CD4-positive, alpha-beta T cell (primary cell): ENCODE results near the gene ATRX. TPM values are rescaled to one million over a fixed set of nuclear protein-coding genes. Genes with fewer than 3 reads are reported as not detected.

ENCODE experiments used
- ATAC-seq: fragments of 200-7000 bp; cut with Tn5 transposase; one replicate; pipeline ENCODE4 v1.10.0; 2022; ENCODE audit warnings: mild to moderate bottlenecking; ENCODE audit not compliant: poor library complexity
- CTCF ChIA-PET: fragments of 350-600 bp; sonication (Branson Sonifier 250); formaldehyde crosslinking; loops from one replicate; lab custom pipeline; 2021; ENCODE audit warnings: antibody characterized with exemption, inconsistent platforms; lab: Charles Lee
- POLR2A ChIA-PET: fragments of 350-600 bp; sonication (Branson Sonifier 250); formaldehyde crosslinking; loops from one replicate; lab custom pipeline; 2021; ENCODE audit warnings: antibody characterized with exemption, inconsistent platforms; lab: Charles Lee
- DNase-seq, 14 experiments: peaks; one replicate each; pipeline ENCODE4 v3.0.0-alpha.2; 2013 to 2020; ENCODE audit warnings: mixed read lengths in 2 of 14
- H3K27ac ChIP-seq, 2 donors: one replicate each; pipeline versions ENCODE4 v1.5.1 to v1.7.0; 2013; ENCODE audit warnings: low read length in 2 of 2, low read depth in 1 of 2, mild to moderate bottlenecking in 1 of 2
- H3K27me3 ChIP-seq, 2 experiments: 1 replicate in 1 of 2; 2 replicates in 1 of 2; pipeline versions ENCODE4 v1.6.1 to v1.7.0; 2013; ENCODE audit warnings: low read length in 2 of 2, control low read depth in 1 of 2, mild to moderate bottlenecking in 1 of 2, moderate library complexity in 1 of 2; ENCODE audit not compliant: insufficient read depth in 2 of 2, control insufficient read depth in 1 of 2
- H3K36me3 ChIP-seq: one replicate; pipeline ENCODE4 v1.6.1; 2013; ENCODE audit warnings: low read length, control low read depth; ENCODE audit not compliant: insufficient read depth
- H3K4me1 ChIP-seq: one replicate; pipeline ENCODE4 v1.6.1; 2013; ENCODE audit warnings: low read length, control low read depth; ENCODE audit not compliant: insufficient read depth
- H3K4me3 ChIP-seq: one replicate; pipeline ENCODE4 v1.5.1; 2013; ENCODE audit warnings: mild to moderate bottlenecking, low read length, moderate library complexity
- H3K9me3 ChIP-seq, 2 experiments: 1 replicate in 1 of 2; 2 replicates in 1 of 2; pipeline versions ENCODE4 v1.6.1 to v1.7.0; 2013; ENCODE audit warnings: low read length in 2 of 2, mild to moderate bottlenecking in 2 of 2, control low read depth in 1 of 2, moderate library complexity in 1 of 2; ENCODE audit not compliant: control insufficient read depth in 1 of 2, insufficient read depth in 1 of 2
- H3K27ac Mint-ChIP-seq: one replicate; pipeline ENCODE4 v1.8.0; 2020; ENCODE audit warnings: mixed read lengths
- H3K27me3 Mint-ChIP-seq: one replicate; pipeline ENCODE4 v1.8.0; 2021; ENCODE audit warnings: mixed read lengths
- H3K36me3 Mint-ChIP-seq: one replicate; pipeline ENCODE4 v1.8.0; 2021; ENCODE audit warnings: low read depth, mixed read lengths
- H3K4me1 Mint-ChIP-seq: one replicate; pipeline ENCODE4 v1.8.0; 2021; ENCODE audit warnings: low read depth, mixed read lengths
- H3K4me3 Mint-ChIP-seq: one replicate; pipeline ENCODE4 v1.8.0; 2020; ENCODE audit warnings: mild to moderate bottlenecking, mixed read lengths
- H3K9me3 Mint-ChIP-seq: one replicate; pipeline ENCODE4 v1.8.0; 2020; ENCODE audit warnings: mixed read lengths
- CTCF ChIP-seq: fragments of 200-600 bp; IDR thresholded peaks from one replicate; pipeline ENCODE4 v1.8.0; 2022; ENCODE audit warnings: antibody characterized with exemption, mild to moderate bottlenecking
- intact Hi-C, 2 experiments: fragments of 100-400 bp; cut with DNase I in 1 of 2; cut with micrococcal nuclease in 1 of 2; formaldehyde crosslinking; loops; one replicate each; pipeline versions ENCODE4 v1.15.1 to v1.9.0; 2023 to 2025; cut with DNase I, micrococcal nuclease
- total RNA-seq, 174 experiments: library from RNA in 2 of 174; stranded (reverse) in 2 of 174; gene quantifications; one replicate each; pipeline ENCODE4 v1.2.3 and lab custom pipeline; 2021 to 2026

The ATRX gene
- total RNA-seq, 2 experiments from 2014 or later = 72.7 to 79.5 TPM

GRCh38 chrX:77595848-77596247 is 190.2 kb downstream of the ATRX start:
- Mint-ChIP-seq H3K9me3 (no peaks in the 10 kb centered on the region), H3K27me3 (no peaks in the 10 kb centered on the region), H3K4me3 (no peak overlapping the region), H3K27ac (no peak overlapping the region), H3K4me1 (peaks cover 7% of the 10 kb centered on the region), H3K36me3 (peaks cover 65% of the 10 kb centered on the region)
- CTCF ChIA-PET = interaction anchor here (0.6 kb wide), 1 partner anchor 237 kb away, joined by 3 read pairs; no protein-coding TSS in a partner anchor
- no peak overlapping the region for H3K4me3 ChIP-seq
- H3K36me3 ChIP-seq = peaks cover 33% of the 10 kb centered on the region
- no peaks in the 10 kb centered on the region for H3K27me3 ChIP-seq
- H3K4me1 ChIP-seq = no peaks in the 10 kb centered on the region
- POLR2A ChIA-PET = no interaction called here
- TF ChIP-seq CTCF = no peak
- intact Hi-C loops = no loop called here
- no peak overlapping the region for H3K27ac ChIP-seq
- ATAC-seq = no peak
- H3K9me3 ChIP-seq = no peaks in the 10 kb centered on the region
- DNase-seq = no peak

GRCh38 chrX:77572322-77572721 is 213.7 kb downstream of the ATRX start:
- TF ChIP-seq CTCF = no peak
- H3K27me3 Mint-ChIP-seq = no peaks in the 10 kb centered on the region

GRCh38 chrX:77565278-77565677 is 220.7 kb downstream of the ATRX start:
- H3K4me3 Mint-ChIP-seq = no peak overlapping the region
- TF ChIP-seq CTCF = no peak
- H3K27ac Mint-ChIP-seq = no peak overlapping the region
- Histone ChIP-seq H3K4me1 (no peaks in the 10 kb centered on the region), H3K36me3 (peaks cover 14% of the 10 kb centered on the region), H3K27ac (no peak overlapping the region), H3K9me3 (no peaks in the 10 kb centered on the region), H3K4me3 (no peak overlapping the region), H3K27me3 (no peaks in the 10 kb centered on the region)
- intact Hi-C loops = no loop called here
- H3K27me3 Mint-ChIP-seq = no peaks in the 10 kb centered on the region
- POLR2A ChIA-PET = no interaction called here
- CTCF ChIA-PET = no interaction called here
- ATAC-seq = no peak
- no peaks in the 10 kb centered on the region for H3K9me3 Mint-ChIP-seq
- peaks cover 78% of the 10 kb centered on the region for H3K36me3 Mint-ChIP-seq
- no peak for DNase-seq
- H3K4me1 Mint-ChIP-seq = peaks cover 9% of the 10 kb centered on the region

More at GRCh38 chrX:77572322-77572721, 213.7 kb downstream of the ATRX start:
- Histone ChIP-seq H3K27me3 (no peaks in the 10 kb centered on the region), H3K36me3 (peaks cover 14% of the 10 kb centered on the region), H3K27ac (no peak overlapping the region), H3K4me1 (no peaks in the 10 kb centered on the region), H3K9me3 (no peaks in the 10 kb centered on the region), H3K4me3 (no peak overlapping the region)
- H3K27ac Mint-ChIP-seq = no peak overlapping the region
- no peaks in the 10 kb centered on the region for H3K9me3 Mint-ChIP-seq
- peaks cover 60% of the 10 kb centered on the region for H3K36me3 Mint-ChIP-seq
- intact Hi-C loops = no loop called here
- ChIA-PET CTCF (no interaction called here), POLR2A (no interaction called here)
- peaks cover 4% of the 10 kb centered on the region for H3K4me1 Mint-ChIP-seq
- H3K4me3 Mint-ChIP-seq = no peak overlapping the region
- no peak for DNase-seq
- ATAC-seq = no peak
